Measurements from ENCODE around the gene BCOR. TPM values are rescaled to one million over a fixed set of nuclear protein-coding genes. Genes with fewer than 3 reads are reported as not detected.

Gene BCOR
- total and polyA plus RNA-seq, 9 of the 15 experiments (the other 6 are each of a cell fraction or from before 2014, with no cell fraction given): 27.5 to 113 (median 37.6) TPM

DNA sequence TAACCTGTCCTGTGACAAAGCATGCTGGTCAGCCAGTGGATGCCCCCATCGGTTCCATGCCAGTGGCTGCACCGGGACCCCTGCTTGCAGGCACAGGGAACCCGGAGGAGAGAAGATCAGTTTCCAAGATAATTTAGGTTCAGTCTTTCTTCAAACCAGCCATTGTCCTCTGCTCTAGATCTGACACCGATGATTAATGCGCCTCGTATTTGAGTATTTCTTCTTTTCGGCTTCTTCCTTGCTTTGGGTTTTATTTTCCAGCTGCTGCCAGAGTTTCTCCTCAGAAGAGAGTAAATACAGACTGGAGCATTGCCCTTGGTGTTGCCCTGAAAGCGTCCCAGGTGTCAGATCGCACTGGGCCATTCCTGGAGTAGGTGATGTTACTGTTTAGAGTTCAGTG is 19.2 kb upstream of the BCOR start:
- ChIA-PET CTCF (ENCODE audit: low intra/inter-chr PET ratio) (no interaction called here), POLR2A (interaction anchor here (1.1 to 1.7 kb wide), 2 partner anchors 14 to 16 kb away, joined by 3 to 6 read pairs; no protein-coding TSS in a partner anchor)
- 13% methylated on average over 9 of the region's 9 CpGs for WGBS (ENCODE audit: insufficient coverage, low coverage, missing lambda C conversion rate)
- H3K36me3 ChIP-seq (ENCODE audit: control insufficient read depth, insufficient read depth, low read length): no peaks in the 10 kb centered on the region; the same call in 2 of the 3 replicates
- no peak; the same call in 2 of the 3 replicates for ATAC-seq
- H2AFZ ChIP-seq (ENCODE audit: low read depth, low read length): peak overlapping the region; percentile 40; the same call in 1 of the 2 replicates
- H3K9ac ChIP-seq (ENCODE audit: insufficient read depth in 1 of 2, low read depth in 2 of 2, low read length in 2 of 2): peak overlapping the region; percentile 69 to 80
- peak overlapping the region; percentile 81 for H3K4me2 ChIP-seq (ENCODE audit: insufficient read depth, low read length)
- intact Hi-C loops (cut with micrococcal nuclease): no loop called here
- in situ Hi-C loops (cut with MboI): no loop called here
- BruUV-seq (replicated peaks): no TSS peak
- H3K27me3 ChIP-seq (ENCODE audit: control insufficient read depth in 2 of 2, insufficient read depth in 2 of 2, low read length in 2 of 2): no peaks in the 10 kb centered on the region
- H3K4me1 ChIP-seq (replicated peaks in 1 of 2; ENCODE audit: control insufficient read depth in 2 of 2, insufficient read depth in 2 of 2, low read length in 2 of 2): peaks cover 32 to 37% of the 10 kb centered on the region in 2 experiments; a peak in 4 of 5 replicates
- no peaks in the 10 kb centered on the region for H4K20me1 ChIP-seq (replicated peaks; ENCODE audit: control insufficient read depth, insufficient read depth, low read length)
- FAIRE-seq: no peak
- H3K4me3 ChIP-seq: no peak overlapping the region
- no peak for DNase-seq (ENCODE audit: extremely low read depth in 1 of 4, low spot score in 3 of 4)
- peaks cover 21% of the 10 kb centered on the region; the same call in 2 of the 3 replicates for H3K79me2 ChIP-seq (ENCODE audit: control insufficient read depth, insufficient read depth, low read length)
- H3K9me1 ChIP-seq (ENCODE audit: control insufficient read depth, insufficient read depth, low read length): no peaks in the 10 kb centered on the region
- peak overlapping the region; percentile 86 for H3K27ac ChIP-seq (ENCODE audit: extremely low read depth, low read depth, low read length)
- no peaks in the 10 kb centered on the region for H3K9me3 ChIP-seq (replicated peaks; ENCODE audit: control insufficient read depth, insufficient read depth, low read depth, low read length)
- no peak for TF ChIP-seq ARID2 (IDR thresholded peaks at IDR 0.05)
- TF ChIP-seq PBX2 (CRISPR knock-in tag; IDR thresholded peaks at IDR 0.05; ENCODE audit: low read depth): no peak
- TF ChIP-seq PBX2 (tag; conservative IDR thresholded peaks at IDR 0.05; ENCODE audit: low read depth): peak; percentile 75
- TF ChIP-seq L3MBTL2 (IDR thresholded peaks at IDR 0.05): no peak
- no peak for TF ChIP-seq C11orf30 (IDR thresholded peaks at IDR 0.05; ENCODE audit: low read depth)
- TF ChIP-seq, protein P1, sequence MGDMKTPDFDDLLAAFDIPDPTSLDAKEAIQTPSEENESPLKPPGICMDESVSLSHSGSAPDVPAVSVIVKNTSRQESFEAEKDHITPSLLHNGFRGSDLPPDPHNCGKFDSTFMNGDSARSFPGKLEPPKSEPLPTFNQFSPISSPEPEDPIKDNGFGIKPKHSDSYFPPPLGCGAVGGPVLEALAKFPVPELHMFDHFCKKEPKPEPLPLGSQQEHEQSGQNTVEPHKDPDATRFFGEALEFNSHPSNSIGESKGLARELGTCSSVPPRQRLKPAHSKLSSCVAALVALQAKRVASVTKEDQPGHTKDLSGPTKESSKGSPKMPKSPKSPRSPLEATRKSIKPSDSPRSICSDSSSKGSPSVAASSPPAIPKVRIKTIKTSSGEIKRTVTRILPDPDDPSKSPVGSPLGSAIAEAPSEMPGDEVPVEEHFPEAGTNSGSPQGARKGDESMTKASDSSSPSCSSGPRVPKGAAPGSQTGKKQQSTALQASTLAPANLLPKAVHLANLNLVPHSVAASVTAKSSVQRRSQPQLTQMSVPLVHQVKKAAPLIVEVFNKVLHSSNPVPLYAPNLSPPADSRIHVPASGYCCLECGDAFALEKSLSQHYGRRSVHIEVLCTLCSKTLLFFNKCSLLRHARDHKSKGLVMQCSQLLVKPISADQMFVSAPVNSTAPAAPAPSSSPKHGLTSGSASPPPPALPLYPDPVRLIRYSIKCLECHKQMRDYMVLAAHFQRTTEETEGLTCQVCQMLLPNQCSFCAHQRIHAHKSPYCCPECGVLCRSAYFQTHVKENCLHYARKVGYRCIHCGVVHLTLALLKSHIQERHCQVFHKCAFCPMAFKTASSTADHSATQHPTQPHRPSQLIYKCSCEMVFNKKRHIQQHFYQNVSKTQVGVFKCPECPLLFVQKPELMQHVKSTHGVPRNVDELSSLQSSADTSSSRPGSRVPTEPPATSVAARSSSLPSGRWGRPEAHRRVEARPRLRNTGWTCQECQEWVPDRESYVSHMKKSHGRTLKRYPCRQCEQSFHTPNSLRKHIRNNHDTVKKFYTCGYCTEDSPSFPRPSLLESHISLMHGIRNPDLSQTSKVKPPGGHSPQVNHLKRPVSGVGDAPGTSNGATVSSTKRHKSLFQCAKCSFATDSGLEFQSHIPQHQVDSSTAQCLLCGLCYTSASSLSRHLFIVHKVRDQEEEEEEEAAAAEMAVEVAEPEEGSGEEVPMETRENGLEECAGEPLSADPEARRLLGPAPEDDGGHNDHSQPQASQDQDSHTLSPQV (IDR thresholded peaks at IDR 0.05): 0 out of 2 replicates have a peak, but pooled peaks have one; percentile 20
- peak; percentile 86 for TF ChIP-seq MEIS2 (IDR thresholded peaks at IDR 0.05; ENCODE audit: partially characterized antibody)
- TF ChIP-seq MAFF (IDR thresholded peaks at IDR 0.05; ENCODE audit: low read length): no peak
- no peak for TF ChIP-seq MAZ (CRISPR knock-in tag; conservative IDR thresholded peaks at IDR 0.05 in 1 of 2, IDR thresholded peaks at IDR 0.05 in 1 of 2)
- TF ChIP-seq ZNF274 (IDR thresholded peaks at IDR 0.05; ENCODE audit: borderline replicate concordance, low read depth, low read length): no peak
- TF ChIP-seq ZNF639 (CRISPR knock-in tag; conservative IDR thresholded peaks at IDR 0.05 in 1 of 2, IDR thresholded peaks at IDR 0.05 in 1 of 2): 0 out of 4 replicates have a peak, but pooled peaks of 1 of the 2 experiments have one; percentile 10
- no peak for TF ChIP-seq ZNF12 (CRISPR knock-in tag; IDR thresholded peaks at IDR 0.05)
